Central memory CD4-positive, alpha-beta T cell (primary cell): ENCODE results near the gene LRTM1.

Source experiments
- DNase-seq: peaks from one replicate; pipeline ENCODE4 v3.0.0; 2022
- total RNA-seq, 3 experiments: gene quantifications; one replicate each; lab custom pipeline; 2026; lab: John Stamatoyannopoulos, UW

Gene LRTM1
- total RNA-seq = 0 reads per million in 3 experiments

- DNase-seq = no peak
Observed at GRCh38 chr3:54928046-54928770, at the start of gene LRTM1. TSS of gene LRTM1 (minus strand) at chr3:54928059. CDS start at chr3:54927911, 148 bp downstream.

GRCh38 chr3:54977439-54977838, 49.6 kb upstream of the LRTM1 start:
- DNase-seq = no peak

- DNase-seq = no peak
Observed at GRCh38 chr3:54970895-54971294, 43.0 kb upstream of the LRTM1 start.

GRCh38 chr3:54969652-54970051, 41.8 kb upstream of the LRTM1 start:
- DNase-seq = no peak

- DNase-seq = no peak
Observed at GRCh38 chr3:54968546-54969172, 40.8 kb upstream of the LRTM1 start.

GRCh38 chr3:54967731-54968161, 39.9 kb upstream of the LRTM1 start:
- DNase-seq = no peak

GRCh38 chr3:54966979-54967378, 39.1 kb upstream of the LRTM1 start:
- DNase-seq = no peak

- no peak for DNase-seq
Observed at GRCh38 chr3:54965746-54966145, 37.9 kb upstream of the LRTM1 start.

GRCh38 chr3:54964081-54964480, 36.2 kb upstream of the LRTM1 start:
- DNase-seq = no peak

- no peak for DNase-seq
Observed at GRCh38 chr3:54963641-54964040, 35.8 kb upstream of the LRTM1 start.

- DNase-seq = no peak
Observed at GRCh38 chr3:54962200-54962599, 34.3 kb upstream of the LRTM1 start.

- no peak for DNase-seq
Observed at GRCh38 chr3:54960701-54961100, 32.8 kb upstream of the LRTM1 start.

- no peak for DNase-seq
Observed at GRCh38 chr3:54960082-54960481, 32.2 kb upstream of the LRTM1 start.

GRCh38 chr3:54957711-54958110, 29.9 kb upstream of the LRTM1 start:
- DNase-seq = no peak

- DNase-seq = no peak
Observed at GRCh38 chr3:54955941-54956340, 28.1 kb upstream of the LRTM1 start.

- no peak for DNase-seq
Observed at GRCh38 chr3:54955496-54955895, 27.6 kb upstream of the LRTM1 start.

- DNase-seq = no peak
Observed at GRCh38 chr3:54954521-54954920, 26.7 kb upstream of the LRTM1 start.

- DNase-seq = no peak
Observed at GRCh38 chr3:54954022-54954421, 26.2 kb upstream of the LRTM1 start.

GRCh38 chr3:54951405-54951804, 23.5 kb upstream of the LRTM1 start:
- DNase-seq = no peak

- no peak for DNase-seq
Observed at GRCh38 chr3:54950391-54951003, 22.6 kb upstream of the LRTM1 start.

- no peak for DNase-seq
Observed at GRCh38 chr3:54949491-54950044, 21.7 kb upstream of the LRTM1 start.

- DNase-seq = no peak
Observed at GRCh38 chr3:54941690-54942362, 14.0 kb upstream of the LRTM1 start.

GRCh38 chr3:54940971-54941370, 13.1 kb upstream of the LRTM1 start:
- DNase-seq = no peak
